UCSD-AML1 (cell line): ENCODE measurements around the gene KLK10.
"Not testable (repeated sequence)": the region's sequence is repeated elsewhere in the genome, so short reads cannot be mapped to it uniquely, and the experiment has no call there.

Source experiments
- DNase-seq: peaks from one replicate; lab custom pipeline; 2025; ENCODE audit not compliant: unreplicated experiment; lab: John Stamatoyannopoulos, UW

The KLK10 gene

DNA sequence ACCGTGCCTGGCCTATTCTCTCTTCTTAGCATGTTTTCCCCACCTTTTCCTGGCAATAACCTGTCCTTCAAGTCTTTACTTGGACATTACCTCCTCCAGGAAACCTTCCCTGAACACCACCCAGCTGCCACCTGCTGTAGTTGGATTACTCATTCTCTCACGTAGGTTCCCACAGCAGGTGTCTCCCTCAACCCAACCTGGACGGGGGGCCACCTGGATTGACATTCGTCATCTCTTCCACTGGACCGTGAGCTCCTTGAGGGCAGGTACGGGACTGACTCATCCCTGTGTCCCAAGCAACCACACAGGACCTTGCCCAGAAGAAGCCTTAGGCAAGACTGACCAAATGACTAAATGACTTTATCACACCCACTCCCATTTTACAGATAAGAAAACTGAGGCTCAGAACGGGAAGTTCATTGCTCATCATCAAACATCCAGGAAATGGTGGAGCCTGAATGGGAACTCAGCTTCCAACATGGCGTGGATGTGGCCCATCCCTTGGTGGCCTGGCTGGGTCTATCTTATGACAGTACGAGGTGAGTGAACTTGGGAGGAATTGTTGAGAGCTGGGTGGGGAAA, 46.6 kb downstream of the KLK10 start:
- DNase-seq: no peak

DNA sequence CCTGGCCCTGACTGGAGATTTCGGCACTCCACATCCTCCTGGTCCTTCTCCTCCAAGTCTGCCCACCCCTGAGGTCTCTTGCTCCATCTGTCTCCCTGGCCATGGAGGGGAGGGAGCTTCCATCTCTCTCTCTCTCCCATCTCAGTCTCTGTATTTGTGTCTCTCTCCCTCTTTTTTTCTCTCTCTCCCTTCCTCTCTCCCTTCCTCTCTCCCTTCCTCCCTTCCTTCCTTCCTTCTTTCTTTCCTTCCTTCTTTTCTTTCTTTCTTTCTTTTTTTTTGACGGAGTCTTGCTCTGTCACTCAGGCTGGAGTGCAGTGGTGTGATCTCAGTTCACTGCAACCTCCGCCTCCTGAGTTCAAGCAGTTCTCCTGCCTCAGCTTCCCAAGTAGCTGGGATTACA, 49.7 kb downstream of the KLK10 start:
- DNase-seq: not testable (repeated sequence)

GRCh38 chr19:50969413-50969760, 50.1 kb downstream of the KLK10 start, which contains the start of gene KLK6:
TSS of gene KLK6 (minus strand) at chr19:50969591. CDS start at chr19:50968104, 1,487 bp downstream.
- no peak for DNase-seq

- DNase-seq: no peak
Measured at GRCh38 chr19:50968716-50969412, 50.6 kb downstream of the KLK10 start.

- no peak for DNase-seq
Measured at GRCh38 chr19:50967929-50968715, 51.4 kb downstream of the KLK10 start.

DNA sequence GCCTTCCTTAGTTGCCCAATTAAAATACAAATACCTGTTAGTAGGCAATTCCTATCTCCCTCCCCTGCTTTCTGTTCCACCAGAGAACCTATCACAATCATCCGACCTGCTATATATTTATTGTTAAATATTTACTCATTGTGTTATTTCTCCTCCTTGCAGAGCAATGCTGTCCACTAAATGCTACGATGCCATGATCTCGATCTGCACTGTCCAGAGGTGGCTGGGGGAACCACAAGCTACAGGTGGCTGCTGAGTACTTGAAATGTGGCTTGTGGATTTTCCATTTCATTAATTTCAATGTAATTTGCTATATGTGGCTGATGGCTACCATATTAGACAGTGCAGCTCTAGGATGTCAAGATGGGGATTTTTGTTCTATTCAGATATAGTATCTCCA, 55.2 kb downstream of the KLK10 start:
- DNase-seq: no peak

- no peak for DNase-seq
Measured at GRCh38 chr19:50963381-50963780, 56.1 kb downstream of the KLK10 start.
